ENCODE measurements around the gene CXCL5.

CXCL5 gene

GRCh38 chr4:73998040-73999011 is at the start of gene CXCL5:
Gene CXCL5, minus strand, starts transcription at chr4:73998677. Its CDS starts 96 bp downstream, at chr4:73998581.
- no peak for DNase-seq

GRCh38 chr4:74047152-74047551 is 48.7 kb upstream of the CXCL5 start:
- no peak for DNase-seq

- no peak for DNase-seq
Observed at GRCh38 chr4:74045772-74046171, 47.3 kb upstream of the CXCL5 start.

- no peak for DNase-seq
Observed at GRCh38 chr4:74045247-74045646, 46.8 kb upstream of the CXCL5 start.

- no peak for DNase-seq
Observed at GRCh38 chr4:74044677-74045076, 46.2 kb upstream of the CXCL5 start.

GRCh38 chr4:74042681-74043080 is 44.2 kb upstream of the CXCL5 start:
- no peak for DNase-seq

- DNase-seq, result no peak
Observed at GRCh38 chr4:74041418-74041817, 42.9 kb upstream of the CXCL5 start.

- DNase-seq, result no peak
Observed at GRCh38 chr4:74039315-74039763, 40.9 kb upstream of the CXCL5 start.

- DNase-seq, result no peak
Observed at GRCh38 chr4:74038425-74039314, 40.2 kb upstream of the CXCL5 start, which contains the start of gene CXCL3. Gene CXCL3, minus strand, starts transcription at chr4:74038689. Its CDS starts 78 bp downstream, at chr4:74038611.

GRCh38 chr4:74038086-74038424 is 39.6 kb upstream of the CXCL5 start:
- DNase-seq, result no peak

GRCh38 chr4:74037076-74037955 is 38.8 kb upstream of the CXCL5 start:
- no peak for DNase-seq

- no peak for DNase-seq
Observed at GRCh38 chr4:74033739-74034138, 35.3 kb upstream of the CXCL5 start.

- DNase-seq, result no peak
Observed at GRCh38 chr4:74032064-74032463, 33.6 kb upstream of the CXCL5 start.

GRCh38 chr4:74031576-74031975 is 33.1 kb upstream of the CXCL5 start:
- no peak for DNase-seq

- DNase-seq, result no peak
Observed at GRCh38 chr4:74030285-74030684, 31.8 kb upstream of the CXCL5 start.

GRCh38 chr4:74028504-74028903 is 30.0 kb upstream of the CXCL5 start:
- no peak for DNase-seq

- no peak for DNase-seq
Observed at GRCh38 chr4:74023709-74024108, 25.2 kb upstream of the CXCL5 start.

- no peak for DNase-seq
Observed at GRCh38 chr4:74021601-74022000, 23.1 kb upstream of the CXCL5 start.

GRCh38 chr4:74018771-74019170 is 20.3 kb upstream of the CXCL5 start:
- no peak for DNase-seq

- no peak for DNase-seq
Observed at GRCh38 chr4:74018116-74018515, 19.6 kb upstream of the CXCL5 start.

- no peak for DNase-seq
Observed at GRCh38 chr4:74016068-74016467, 17.6 kb upstream of the CXCL5 start.

- DNase-seq, result no peak
Observed at GRCh38 chr4:74015126-74015780, 16.8 kb upstream of the CXCL5 start.
